ENCODE results near the gene OR5D14.

OR5D14 gene

DNA sequence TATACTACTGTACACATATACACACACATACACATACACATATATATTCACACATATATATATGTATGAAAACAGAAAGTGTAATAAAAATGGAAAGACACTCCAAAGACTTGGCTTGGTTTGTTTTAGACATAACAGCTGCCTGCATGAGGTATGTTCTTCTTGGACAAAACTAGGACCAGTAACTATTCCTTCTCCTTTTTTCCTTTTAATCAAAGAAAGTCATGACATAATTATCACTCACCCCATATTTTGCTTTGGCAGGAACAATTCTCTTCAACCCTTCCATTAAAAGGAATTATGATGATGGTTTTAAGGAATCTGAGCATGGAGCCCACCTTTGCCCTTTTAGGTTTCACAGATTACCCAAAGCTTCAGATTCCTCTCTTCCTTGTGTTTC lies at the start of gene OR5D14:
Gene OR5D14, plus strand, starts transcription at position 301 of the 400 bp plus-strand sequence. Its CDS starts 0 bp downstream, at position 301.
- no peak for DNase-seq (ENCODE audit: low read depth in 1 of 2, low spot score in 1 of 2)

DNA sequence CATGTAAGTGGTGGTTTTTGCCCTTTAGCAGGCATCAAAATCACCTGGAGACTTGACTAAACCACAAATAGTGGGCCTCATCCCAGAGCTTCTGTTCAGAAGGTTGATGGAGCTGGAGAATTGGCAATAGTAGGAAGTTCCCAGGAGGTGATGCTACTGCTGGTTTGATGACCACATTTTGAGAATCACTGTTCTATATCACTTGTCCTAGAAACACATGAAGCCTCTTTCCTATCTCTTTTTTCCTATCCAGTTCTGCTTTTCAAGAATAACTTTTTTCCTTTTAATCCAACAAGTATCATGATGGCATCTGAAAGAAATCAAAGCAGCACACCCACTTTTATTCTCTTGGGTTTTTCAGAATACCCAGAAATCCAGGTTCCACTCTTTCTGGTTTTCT lies 22.2 kb upstream of the OR5D14 start, which contains the start of gene OR5D13:
Gene OR5D13, plus strand, starts transcription at position 301 of the 400 bp plus-strand sequence. Its CDS starts 0 bp downstream, at position 301.
- no peak for DNase-seq (ENCODE audit: low read depth in 1 of 2, low spot score in 1 of 2)

DNA sequence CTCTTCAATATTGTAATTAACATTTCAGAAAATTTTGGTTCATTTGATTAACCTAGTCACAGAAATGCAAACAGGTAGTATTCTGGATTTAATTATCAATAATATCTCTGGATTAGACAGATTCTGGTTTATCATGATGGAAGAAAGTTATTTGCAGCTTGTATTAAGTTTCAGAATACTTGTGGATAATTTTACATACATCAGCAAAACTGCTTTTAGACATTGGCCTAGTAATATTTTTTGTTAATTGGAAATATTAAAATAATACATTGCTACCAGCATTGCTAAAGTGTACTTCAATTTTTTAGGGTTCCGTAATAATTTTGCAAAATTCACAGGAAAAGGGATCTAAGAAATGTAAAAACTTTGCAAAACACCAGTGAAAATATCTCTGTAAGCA lies 3.8 kb upstream of the OR5D14 start:
- DNase-seq (ENCODE audit: low read depth in 1 of 2, low spot score in 1 of 2), result no peak

DNA sequence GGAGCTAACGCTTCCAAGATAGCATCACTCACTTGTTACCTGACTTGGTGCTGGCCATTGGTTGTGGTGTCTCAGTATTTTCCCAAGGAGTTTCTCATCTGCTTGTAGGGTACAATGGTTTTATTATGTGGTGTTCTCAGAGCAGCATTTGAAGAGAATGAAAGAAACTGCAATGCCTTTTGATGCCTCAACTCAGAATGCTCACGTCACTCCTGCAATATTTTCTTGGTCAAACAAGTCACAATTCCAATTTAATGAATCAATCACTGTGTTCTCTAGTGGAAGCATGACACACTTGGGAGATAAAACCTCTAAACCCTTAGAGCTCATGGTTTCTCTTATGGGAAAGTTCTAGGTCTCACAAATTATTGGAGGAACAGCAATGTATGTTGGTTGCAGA lies 2.0 kb upstream of the OR5D14 start:
- no peak for DNase-seq (ENCODE audit: low read depth in 1 of 2, low spot score in 1 of 2)

DNA sequence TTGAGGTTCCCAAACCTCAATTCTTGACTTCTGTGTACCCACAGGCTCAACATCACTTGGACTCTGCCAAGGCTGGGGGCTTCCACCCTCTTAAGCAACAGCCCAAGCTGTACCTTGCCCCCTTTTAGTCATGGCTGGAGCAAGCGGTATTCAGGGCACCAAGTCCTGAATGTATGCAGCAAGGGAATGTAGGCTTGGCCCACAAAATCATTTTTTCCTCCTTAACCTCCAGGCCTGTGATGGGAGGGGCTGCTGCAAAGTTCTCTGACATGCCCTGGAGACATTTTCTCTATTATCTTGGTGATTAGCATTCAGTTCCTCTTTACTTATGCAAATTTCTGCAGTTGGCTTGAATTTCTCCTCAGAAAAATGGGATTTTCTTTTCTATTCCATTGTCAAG lies 10.9 kb downstream of the OR5D14 start:
- DNase-seq (ENCODE audit: low read depth in 1 of 2, low spot score in 1 of 2), result no peak

DNA sequence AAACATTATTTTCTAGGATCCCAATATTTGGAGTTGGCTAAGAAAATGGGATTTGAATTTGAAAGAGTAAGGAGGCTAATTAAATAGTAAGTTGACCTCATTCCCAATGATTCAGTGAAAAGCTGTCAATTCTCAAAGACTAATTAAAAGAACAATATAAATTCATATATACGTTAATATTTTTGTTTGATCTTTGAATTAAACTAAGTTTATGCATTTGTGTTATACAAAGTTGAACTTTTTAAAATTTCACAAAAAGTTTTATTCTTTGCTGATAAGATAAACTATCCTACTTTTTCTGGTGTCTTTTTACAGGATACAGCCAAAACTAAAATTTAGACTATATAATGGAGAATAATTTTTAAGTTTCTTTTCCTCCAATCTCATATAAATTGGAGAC lies 15.7 kb downstream of the OR5D14 start, which contains the start of gene OR5L1:
Gene OR5L1, plus strand, starts transcription at position 301 of the 400 bp plus-strand sequence. CDS start 100 bp downstream, outside the sequence.
- DNase-seq (ENCODE audit: low read depth in 1 of 2, low spot score in 1 of 2), result no peak

DNA sequence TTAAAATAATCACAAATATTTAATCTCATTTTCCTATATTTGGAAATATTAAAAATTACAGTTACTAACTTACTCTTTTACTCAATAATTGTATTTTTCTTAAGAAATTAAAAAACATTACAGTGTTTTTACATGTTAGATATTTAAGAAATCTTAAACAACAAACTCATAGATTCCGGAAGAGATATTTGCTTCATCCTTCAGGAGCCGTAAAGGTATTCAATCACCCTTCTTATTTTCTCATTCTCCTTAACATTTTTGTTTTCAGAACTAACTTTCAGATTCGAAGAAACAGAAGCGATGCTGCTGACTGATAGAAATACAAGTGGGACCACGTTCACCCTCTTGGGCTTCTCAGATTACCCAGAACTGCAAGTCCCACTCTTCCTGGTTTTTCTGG lies 24.0 kb downstream of the OR5D14 start, which contains the start of gene OR5D18:
Gene OR5D18, plus strand, starts transcription at position 301 of the 400 bp plus-strand sequence. Its CDS starts 0 bp downstream, at position 301.
- no peak for DNase-seq (ENCODE audit: low read depth in 1 of 2, low spot score in 1 of 2)

DNA sequence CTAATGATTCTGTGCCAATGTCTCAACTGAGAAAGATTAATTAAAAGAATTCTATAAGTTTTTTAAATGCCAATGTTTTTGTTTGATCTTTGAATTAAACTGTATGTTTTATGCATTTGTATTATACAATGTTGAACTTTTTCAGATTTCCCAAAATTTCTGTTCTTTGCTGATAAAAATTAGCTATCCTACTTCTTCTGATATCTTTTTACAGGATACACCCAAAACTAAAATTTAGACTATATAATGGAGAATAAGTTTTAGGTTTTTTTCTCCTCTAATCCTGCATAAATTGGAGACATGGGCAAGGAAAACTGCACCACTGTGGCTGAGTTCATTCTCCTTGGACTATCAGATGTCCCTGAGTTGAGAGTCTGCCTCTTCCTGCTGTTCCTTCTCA lies 31.6 kb downstream of the OR5D14 start, which contains the start of gene OR5L2:
Gene OR5L2, plus strand, starts transcription at position 301 of the 400 bp plus-strand sequence. Its CDS starts 0 bp downstream, at position 301.
- DNase-seq (ENCODE audit: low read depth in 1 of 2, low spot score in 1 of 2), result no peak

DNA sequence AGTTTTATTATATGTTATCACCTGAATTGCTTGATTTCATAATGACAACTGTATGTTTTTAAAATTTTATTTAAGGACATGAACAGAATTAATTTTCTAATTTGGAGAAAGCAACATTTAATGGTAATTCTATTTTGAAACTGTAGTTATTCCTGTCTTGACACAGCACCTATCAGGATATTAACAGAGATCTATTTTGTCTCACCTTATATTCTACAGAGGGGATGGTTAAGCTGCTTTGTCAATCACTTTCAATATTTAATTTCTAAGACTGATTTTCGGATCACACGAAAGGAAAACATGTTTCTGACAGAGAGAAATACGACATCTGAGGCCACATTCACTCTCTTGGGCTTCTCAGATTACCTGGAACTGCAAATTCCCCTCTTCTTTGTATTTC lies 43.1 kb downstream of the OR5D14 start, which contains the start of gene OR5D16:
Gene OR5D16, plus strand, starts transcription at position 301 of the 400 bp plus-strand sequence. Its CDS starts 0 bp downstream, at position 301.
- DNase-seq (ENCODE audit: low read depth in 1 of 2, low spot score in 1 of 2), result no peak

Measured in activated T-helper 1 cell treated with anti-CD3 and anti-CD28 coated beads, Interleukin-2, amount 50 U/mL, for 16 hours (primary cell).